ENCODE results near the gene AMHR2. TPM values are rescaled to one million over a fixed set of nuclear protein-coding genes. Genes with fewer than 3 reads are reported as not detected.

The AMHR2 gene
- polyA plus RNA-seq, 1 donor = 8.8 TPM

GRCh38 chr12:53453953-53454640, 30.4 kb downstream of the AMHR2 start:
- Histone ChIP-seq H3K4me1 (ENCODE audit: control insufficient read depth, insufficient read depth, low read length) (peaks cover 7% of the 10 kb centered on the region), H3K4me3 (ENCODE audit: low read length) (peak overlapping the region; percentile 82), H3K9me3 (ENCODE audit: control insufficient read depth, low read depth, low read length) (no peaks in the 10 kb centered on the region), H3K27me3 (ENCODE audit: control insufficient read depth, insufficient read depth, low read length) (no peaks in the 10 kb centered on the region), H3K27ac (ENCODE audit: low read length) (no peak overlapping the region), H3K36me3 (ENCODE audit: control insufficient read depth, insufficient read depth, low read length) (peaks cover 50% of the 10 kb centered on the region)
- DNase-seq = no peak
- 0% methylated on average over 2 of the region's 6 CpGs for WGBS (ENCODE audit: insufficient coverage, low lambda C conversion rate)

GRCh38 chr12:53454707-53455106, 31.1 kb downstream of the AMHR2 start:
- Histone ChIP-seq H3K4me3 (ENCODE audit: low read length) (no peak overlapping the region), H3K9me3 (ENCODE audit: control insufficient read depth, low read depth, low read length) (no peaks in the 10 kb centered on the region), H3K27me3 (ENCODE audit: control insufficient read depth, insufficient read depth, low read length) (no peaks in the 10 kb centered on the region), H3K27ac (ENCODE audit: low read length) (no peak overlapping the region), H3K4me1 (ENCODE audit: control insufficient read depth, insufficient read depth, low read length) (peaks cover 7% of the 10 kb centered on the region), H3K36me3 (ENCODE audit: control insufficient read depth, insufficient read depth, low read length) (peaks cover 54% of the 10 kb centered on the region)
- no peak for DNase-seq
- no CpG with 5 or more reads among the region's 3 CpGs for WGBS (ENCODE audit: insufficient coverage, low lambda C conversion rate)

GRCh38 chr12:53456654-53457366, 33.2 kb downstream of the AMHR2 start:
- H3K4me3 ChIP-seq (ENCODE audit: low read length) = no peak overlapping the region
- H3K9me3 ChIP-seq (ENCODE audit: control insufficient read depth, low read depth, low read length) = no peaks in the 10 kb centered on the region
- peaks cover 74% of the 10 kb centered on the region for H3K36me3 ChIP-seq (ENCODE audit: control insufficient read depth, insufficient read depth, low read length)
- peaks cover 7% of the 10 kb centered on the region for H3K4me1 ChIP-seq (ENCODE audit: control insufficient read depth, insufficient read depth, low read length)
- H3K27me3 ChIP-seq (ENCODE audit: control insufficient read depth, insufficient read depth, low read length) = no peaks in the 10 kb centered on the region
- no peak for DNase-seq
- H3K27ac ChIP-seq (ENCODE audit: low read length) = no peak overlapping the region
- 61% methylated on average over 3 of the region's 6 CpGs for WGBS (ENCODE audit: insufficient coverage, low lambda C conversion rate)

GRCh38 chr12:53459097-53459496, 35.4 kb downstream of the AMHR2 start:
- no peak overlapping the region for H3K27ac ChIP-seq (ENCODE audit: low read length)
- no peak overlapping the region for H3K4me3 ChIP-seq (ENCODE audit: low read length)
- DNase-seq = no peak
- H3K4me1 ChIP-seq (ENCODE audit: control insufficient read depth, insufficient read depth, low read length) = peaks cover 4% of the 10 kb centered on the region
- no peaks in the 10 kb centered on the region for H3K27me3 ChIP-seq (ENCODE audit: control insufficient read depth, insufficient read depth, low read length)
- H3K9me3 ChIP-seq (ENCODE audit: control insufficient read depth, low read depth, low read length) = no peaks in the 10 kb centered on the region
- WGBS (ENCODE audit: insufficient coverage, low lambda C conversion rate) = no CpG with 5 or more reads among the region's 4 CpGs
- H3K36me3 ChIP-seq (ENCODE audit: control insufficient read depth, insufficient read depth, low read length) = peaks cover 95% of the 10 kb centered on the region

- Histone ChIP-seq H3K27me3 (ENCODE audit: control insufficient read depth, insufficient read depth, low read length) (no peaks in the 10 kb centered on the region), H3K4me3 (ENCODE audit: low read length) (no peak overlapping the region), H3K4me1 (ENCODE audit: control insufficient read depth, insufficient read depth, low read length) (no peaks in the 10 kb centered on the region), H3K9me3 (ENCODE audit: control insufficient read depth, low read depth, low read length) (no peaks in the 10 kb centered on the region), H3K27ac (ENCODE audit: low read length) (no peak overlapping the region), H3K36me3 (ENCODE audit: control insufficient read depth, insufficient read depth, low read length) (peaks cover 96% of the 10 kb centered on the region)
- WGBS (ENCODE audit: insufficient coverage, low lambda C conversion rate) = no CpG with 5 or more reads among the region's 3 CpGs
- DNase-seq = no peak
Measured at GRCh38 chr12:53461059-53461458, 37.4 kb downstream of the AMHR2 start.

GRCh38 chr12:53461591-53461990, 37.9 kb downstream of the AMHR2 start:
- no CpG with 5 or more reads among the region's 8 CpGs for WGBS (ENCODE audit: insufficient coverage, low lambda C conversion rate)
- Histone ChIP-seq H3K36me3 (ENCODE audit: control insufficient read depth, insufficient read depth, low read length) (peaks cover 96% of the 10 kb centered on the region), H3K27me3 (ENCODE audit: control insufficient read depth, insufficient read depth, low read length) (no peaks in the 10 kb centered on the region), H3K4me3 (ENCODE audit: low read length) (no peak overlapping the region), H3K27ac (ENCODE audit: low read length) (no peak overlapping the region), H3K9me3 (ENCODE audit: control insufficient read depth, low read depth, low read length) (no peaks in the 10 kb centered on the region), H3K4me1 (ENCODE audit: control insufficient read depth, insufficient read depth, low read length) (no peaks in the 10 kb centered on the region)
- DNase-seq = no peak

GRCh38 chr12:53462935-53463334, 39.3 kb downstream of the AMHR2 start:
- Histone ChIP-seq H3K36me3 (ENCODE audit: control insufficient read depth, insufficient read depth, low read length) (peaks cover 96% of the 10 kb centered on the region), H3K27me3 (ENCODE audit: control insufficient read depth, insufficient read depth, low read length) (no peaks in the 10 kb centered on the region), H3K4me3 (ENCODE audit: low read length) (no peak overlapping the region), H3K9me3 (ENCODE audit: control insufficient read depth, low read depth, low read length) (no peaks in the 10 kb centered on the region), H3K27ac (ENCODE audit: low read length) (no peak overlapping the region), H3K4me1 (ENCODE audit: control insufficient read depth, insufficient read depth, low read length) (no peaks in the 10 kb centered on the region)
- WGBS (ENCODE audit: insufficient coverage, low lambda C conversion rate) = no CpG with 5 or more reads among the region's 3 CpGs
- no peak for DNase-seq

- no peak for DNase-seq
- Histone ChIP-seq H3K9me3 (ENCODE audit: control insufficient read depth, low read depth, low read length) (no peaks in the 10 kb centered on the region), H3K4me3 (ENCODE audit: low read length) (no peak overlapping the region), H3K27me3 (ENCODE audit: control insufficient read depth, insufficient read depth, low read length) (no peaks in the 10 kb centered on the region), H3K4me1 (ENCODE audit: control insufficient read depth, insufficient read depth, low read length) (no peaks in the 10 kb centered on the region), H3K27ac (ENCODE audit: low read length) (no peak overlapping the region), H3K36me3 (ENCODE audit: control insufficient read depth, insufficient read depth, low read length) (peaks cover 96% of the 10 kb centered on the region)
- WGBS (ENCODE audit: insufficient coverage, low lambda C conversion rate) = 90% methylated on average over 2 of the region's 5 CpGs
Measured at GRCh38 chr12:53463802-53464560, 40.3 kb downstream of the AMHR2 start.

GRCh38 chr12:53464685-53465418, 41.2 kb downstream of the AMHR2 start:
- no peak for DNase-seq
- H3K27me3 ChIP-seq (ENCODE audit: control insufficient read depth, insufficient read depth, low read length) = no peaks in the 10 kb centered on the region
- H3K4me1 ChIP-seq (ENCODE audit: control insufficient read depth, insufficient read depth, low read length) = no peaks in the 10 kb centered on the region
- 75% methylated on average over 3 of the region's 11 CpGs for WGBS (ENCODE audit: insufficient coverage, low lambda C conversion rate)
- H3K27ac ChIP-seq (ENCODE audit: low read length) = no peak overlapping the region
- no peaks in the 10 kb centered on the region for H3K9me3 ChIP-seq (ENCODE audit: control insufficient read depth, low read depth, low read length)
- H3K4me3 ChIP-seq (ENCODE audit: low read length) = no peak overlapping the region
- H3K36me3 ChIP-seq (ENCODE audit: control insufficient read depth, insufficient read depth, low read length) = peaks cover 96% of the 10 kb centered on the region

- no peaks in the 10 kb centered on the region for H3K4me1 ChIP-seq (ENCODE audit: control insufficient read depth, insufficient read depth, low read length)
- WGBS (ENCODE audit: insufficient coverage, low lambda C conversion rate) = no CpG with 5 or more reads among the region's 2 CpGs
- peaks cover 96% of the 10 kb centered on the region for H3K36me3 ChIP-seq (ENCODE audit: control insufficient read depth, insufficient read depth, low read length)
- H3K27me3 ChIP-seq (ENCODE audit: control insufficient read depth, insufficient read depth, low read length) = no peaks in the 10 kb centered on the region
- DNase-seq = no peak
- no peaks in the 10 kb centered on the region for H3K9me3 ChIP-seq (ENCODE audit: control insufficient read depth, low read depth, low read length)
- no peak overlapping the region for H3K4me3 ChIP-seq (ENCODE audit: low read length)
- no peak overlapping the region for H3K27ac ChIP-seq (ENCODE audit: low read length)
Measured at GRCh38 chr12:53465679-53466078, 42.0 kb downstream of the AMHR2 start.
